ENCODE results near the gene TMEM140.

DNA sequence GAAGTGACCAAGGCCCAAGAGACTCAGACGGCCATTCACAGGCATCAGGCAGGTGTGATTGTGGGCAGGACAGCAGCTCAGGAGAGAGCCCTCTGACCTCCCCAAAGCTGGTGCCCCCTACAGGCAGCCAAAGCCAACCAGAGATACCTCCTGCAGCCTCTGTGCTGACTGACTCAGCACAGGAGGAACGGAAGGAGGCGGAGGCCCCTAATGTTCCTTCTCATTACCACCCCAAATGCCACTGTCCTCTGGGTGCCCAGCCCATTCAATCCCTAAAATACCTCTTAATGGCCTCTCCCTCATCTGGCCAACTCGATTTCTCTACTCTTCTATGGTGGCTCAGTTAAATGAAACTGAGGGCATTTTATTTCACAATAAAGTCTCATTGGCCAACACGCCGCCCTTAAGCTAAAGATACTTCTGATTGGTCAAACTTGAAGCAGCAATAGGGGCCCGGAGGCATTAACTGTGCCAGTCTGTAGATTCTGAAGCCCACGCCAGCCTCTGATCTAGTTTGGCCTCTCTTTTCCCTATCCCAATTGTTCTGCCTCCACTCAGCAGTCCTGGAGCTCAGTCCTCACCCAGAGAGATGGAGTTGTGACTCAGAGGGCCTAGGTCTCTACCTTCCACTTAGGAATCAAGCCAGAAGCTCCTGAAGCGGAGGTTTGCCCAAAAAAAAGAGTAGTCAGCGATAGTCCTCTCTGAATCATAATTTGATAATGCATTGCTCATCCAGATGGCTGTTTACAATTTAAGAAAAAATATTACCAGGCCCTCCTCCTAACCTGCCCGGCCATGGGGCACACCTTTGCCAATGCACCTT is 21.5 kb downstream of the TMEM140 start:
- TF ChIP-seq EZH2phosphoT487 (IDR thresholded peaks at IDR 0.05; ENCODE audit: insufficient read depth, low read depth) (no peak), EZH2 (IDR thresholded peaks at IDR 0.05; ENCODE audit: insufficient read depth, poor library complexity, severe bottlenecking) (no peak)

Measured in GM23248 (cell line).